Measurements from ENCODE around the gene OR13A1. TPM values are rescaled to one million over a fixed set of nuclear protein-coding genes. Genes with fewer than 3 reads are reported as not detected.
"Not testable (repeated sequence)": the region's sequence is repeated elsewhere in the genome, so short reads cannot be mapped to it uniquely, and the experiment has no call there.

The OR13A1 gene
- polyA plus RNA-seq, 3 donors: 0.04 to 0.08 TPM; not detected in 1

DNA sequence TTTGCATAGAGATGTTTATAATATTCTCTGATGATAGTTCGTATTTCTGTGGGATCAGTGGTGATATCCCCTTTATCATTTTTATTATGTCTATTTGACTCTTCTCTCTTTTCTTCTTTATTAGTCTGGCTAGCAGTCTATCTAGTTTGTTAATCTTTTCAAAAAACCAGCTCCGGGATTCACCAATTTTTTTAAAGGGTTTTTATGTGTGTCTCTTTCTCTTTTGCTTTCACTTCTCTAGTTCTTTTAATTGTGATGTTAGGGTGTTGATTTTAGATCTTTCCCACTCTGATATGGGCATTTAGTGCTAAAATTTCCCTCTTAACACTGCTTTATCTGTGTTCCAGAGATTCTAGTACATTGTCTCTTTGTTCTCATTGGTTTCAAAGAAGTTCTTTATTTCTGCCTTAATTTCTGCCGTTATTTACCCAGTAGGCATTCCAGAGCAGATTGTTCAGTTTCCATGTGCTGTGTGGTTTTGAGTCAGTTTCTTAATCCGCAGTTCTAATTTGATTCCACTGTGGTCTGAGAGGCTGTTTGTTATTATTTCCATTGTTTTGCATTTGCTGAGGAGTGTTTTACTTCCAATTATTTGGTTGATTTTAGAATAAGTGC lies 17.0 kb downstream of the OR13A1 start:
- WGBS, 3 donors: 65 to 82% (median 77%) methylated on average over 4 of the region's 4 CpGs

DNA sequence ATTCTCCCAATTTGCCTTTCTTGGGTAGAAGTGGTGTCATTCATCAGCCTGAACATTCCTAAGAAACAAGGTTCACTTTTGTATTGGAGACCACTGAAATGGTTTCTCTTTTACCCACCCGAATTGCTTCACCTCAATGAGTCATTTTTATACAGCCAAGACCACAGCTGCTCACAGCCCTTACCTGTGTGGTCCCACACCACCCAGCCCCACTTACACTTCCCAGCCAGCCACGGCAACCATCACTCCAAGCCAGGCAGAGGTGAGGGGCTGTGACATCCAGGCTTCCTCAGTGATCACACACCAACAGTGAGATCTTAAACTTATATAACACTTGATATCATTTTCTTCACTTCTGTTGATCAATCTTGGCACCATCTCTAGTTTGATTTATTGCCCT lies 20.7 kb downstream of the OR13A1 start:
- WGBS, 3 donors: 62 to 80% (median 64%) methylated on average over 2 of the region's 2 CpGs
- H3K27ac ChIP-seq (ENCODE audit: low read depth, low read length): no peak overlapping the region

More for the DNA sequence above, 17.0 kb downstream of the OR13A1 start:
- not testable (repeated sequence) for H3K27ac ChIP-seq (ENCODE audit: low read depth, low read length)

DNA sequence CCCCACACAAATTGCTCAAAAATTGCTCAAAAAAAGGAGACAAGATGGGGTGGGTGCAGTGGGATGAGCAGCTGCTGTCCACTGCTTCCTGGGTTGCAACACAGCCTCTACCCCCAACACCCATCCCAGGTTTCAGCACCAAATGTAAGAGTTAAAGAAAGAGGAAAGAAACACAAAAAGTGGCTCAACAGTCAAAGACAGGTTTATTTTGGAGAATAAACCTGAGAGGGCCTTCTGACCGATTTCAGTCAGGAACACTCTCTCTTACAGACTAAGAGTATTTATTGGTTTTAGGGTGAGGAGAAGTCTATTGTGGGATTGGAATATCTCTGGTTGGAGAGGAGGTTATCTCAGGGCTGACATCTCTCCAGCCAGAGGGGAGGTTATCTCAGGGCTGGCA lies 28.4 kb downstream of the OR13A1 start:
- no peak overlapping the region for H3K27ac ChIP-seq (ENCODE audit: low read depth, low read length)
- WGBS, 3 donors: 74 to 79% (median 76%) methylated on average over 1 of the region's 1 CpG

DNA sequence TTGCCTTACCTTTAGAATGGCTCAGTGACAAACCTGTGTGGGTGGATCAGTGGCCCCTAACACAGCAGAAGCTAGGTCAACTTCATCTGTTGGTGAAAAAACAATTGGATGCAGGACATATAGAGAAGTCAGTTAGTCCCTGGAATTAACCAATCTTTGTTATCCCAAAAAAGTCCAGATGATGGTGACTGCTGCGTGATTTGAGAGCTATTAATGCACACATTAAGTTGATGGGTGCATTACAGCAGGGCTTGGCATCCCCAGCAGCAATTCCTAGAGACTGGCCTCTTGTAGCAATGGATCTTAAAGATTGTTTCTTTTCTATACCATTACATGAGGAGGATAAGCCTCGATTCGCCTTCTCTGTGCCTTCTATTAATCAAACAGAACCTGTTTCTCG lies 33.3 kb downstream of the OR13A1 start:
- WGBS, 3 donors: 54 to 84% (median 55%) methylated on average over 4 of the region's 4 CpGs
- H3K27ac ChIP-seq (ENCODE audit: low read depth, low read length): no peak overlapping the region

- 22 to 26% (median 24%) methylated on average over 3 of the region's 3 CpGs for WGBS, 3 donors
- no peak overlapping the region for H3K27ac ChIP-seq (ENCODE audit: low read depth, low read length)
These were observed 35.2 kb downstream of the OR13A1 start for GRCh38 chr10:45280113-45280760.

- H3K27ac ChIP-seq (ENCODE audit: low read depth, low read length): no peak overlapping the region
- 43 to 68% (median 68%) methylated on average over 1 of the region's 1 CpG for WGBS, 3 donors
These were observed 35.7 kb downstream of the OR13A1 start for GRCh38 chr10:45279682-45280081.

- H3K27ac ChIP-seq (ENCODE audit: low read depth, low read length): no peak overlapping the region
These were observed 36.4 kb downstream of the OR13A1 start for GRCh38 chr10:45278860-45279498.

GRCh38 chr10:45276146-45276545 lies 39.3 kb downstream of the OR13A1 start:
- H3K27ac ChIP-seq (ENCODE audit: low read depth, low read length): not testable (repeated sequence)

More at GRCh38 chr10:45278860-45279498, 36.4 kb downstream of the OR13A1 start:
- WGBS, 3 donors: 61 to 82% (median 65%) methylated on average over 6 of the region's 6 CpGs

DNA sequence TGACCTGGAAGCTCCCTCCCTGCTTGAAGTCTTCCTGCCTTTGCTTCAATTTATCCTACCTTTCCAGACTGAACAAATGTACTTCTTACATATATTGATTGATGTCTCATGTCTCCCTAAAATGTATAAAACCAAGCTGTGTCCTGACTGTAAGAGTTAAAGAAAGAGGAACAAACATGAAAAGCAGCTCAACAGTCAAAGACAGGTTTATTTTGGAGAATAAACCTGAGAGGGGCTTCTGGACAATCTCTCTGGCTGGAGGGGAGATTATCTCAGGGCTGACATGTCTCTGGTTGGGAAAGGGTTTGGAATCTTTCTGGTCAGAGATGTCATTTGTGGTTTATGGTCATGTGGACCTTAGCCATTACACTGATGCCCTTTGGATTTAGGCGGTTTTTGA lies 41.0 kb downstream of the OR13A1 start:
- no peak overlapping the region for H3K27ac ChIP-seq (ENCODE audit: low read depth, low read length)
- 81 to 91% (median 91%) methylated on average over 1 of the region's 1 CpG for WGBS, 3 donors

DNA sequence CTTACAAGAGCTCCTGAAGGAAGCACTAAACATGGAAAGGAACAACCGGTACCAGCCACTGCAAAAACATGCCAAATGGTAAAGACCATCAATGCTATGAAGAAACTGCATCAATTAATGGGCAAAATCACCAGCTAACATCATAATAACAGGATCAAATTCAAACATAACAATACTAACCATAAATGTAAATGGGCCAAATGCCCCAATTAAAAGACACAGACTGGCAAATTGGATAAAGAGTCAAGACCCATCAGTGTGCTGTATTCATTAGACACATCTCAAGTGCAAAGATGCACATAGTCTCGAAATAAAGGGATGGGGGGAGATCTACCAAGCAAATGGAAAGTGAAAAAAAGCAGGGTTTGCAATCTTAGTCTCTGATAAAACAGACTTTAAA lies 47.6 kb downstream of the OR13A1 start:
- not testable (repeated sequence) for H3K27ac ChIP-seq (ENCODE audit: low read depth, low read length)
- WGBS, 3 donors: 67 to 74% (median 70%) methylated on average over 2 of the region's 2 CpGs

GRCh38 chr10:45265996-45266395 lies 49.4 kb downstream of the OR13A1 start:
- 31 to 83% (median 78%) methylated on average over 4 of the region's 4 CpGs for WGBS, 3 donors
- H3K27ac ChIP-seq (ENCODE audit: low read depth, low read length): no peak overlapping the region

GRCh38 chr10:45261946-45262345 lies 53.5 kb downstream of the OR13A1 start:
- WGBS, 3 donors: 37 to 73% (median 60%) methylated on average over 2 of the region's 2 CpGs
- H3K27ac ChIP-seq (ENCODE audit: low read depth, low read length): no peak overlapping the region

GRCh38 chr10:45261243-45261775 lies 54.1 kb downstream of the OR13A1 start:
- H3K27ac ChIP-seq (ENCODE audit: low read depth, low read length): no peak overlapping the region
- 70 to 81% (median 76%) methylated on average over 3 of the region's 3 CpGs for WGBS, 3 donors

GRCh38 chr10:45260635-45261034 lies 54.8 kb downstream of the OR13A1 start:
- WGBS, 3 donors: 52 to 69% (median 54%) methylated on average over 3 of the region's 3 CpGs
- not testable (repeated sequence) for H3K27ac ChIP-seq (ENCODE audit: low read depth, low read length)

DNA sequence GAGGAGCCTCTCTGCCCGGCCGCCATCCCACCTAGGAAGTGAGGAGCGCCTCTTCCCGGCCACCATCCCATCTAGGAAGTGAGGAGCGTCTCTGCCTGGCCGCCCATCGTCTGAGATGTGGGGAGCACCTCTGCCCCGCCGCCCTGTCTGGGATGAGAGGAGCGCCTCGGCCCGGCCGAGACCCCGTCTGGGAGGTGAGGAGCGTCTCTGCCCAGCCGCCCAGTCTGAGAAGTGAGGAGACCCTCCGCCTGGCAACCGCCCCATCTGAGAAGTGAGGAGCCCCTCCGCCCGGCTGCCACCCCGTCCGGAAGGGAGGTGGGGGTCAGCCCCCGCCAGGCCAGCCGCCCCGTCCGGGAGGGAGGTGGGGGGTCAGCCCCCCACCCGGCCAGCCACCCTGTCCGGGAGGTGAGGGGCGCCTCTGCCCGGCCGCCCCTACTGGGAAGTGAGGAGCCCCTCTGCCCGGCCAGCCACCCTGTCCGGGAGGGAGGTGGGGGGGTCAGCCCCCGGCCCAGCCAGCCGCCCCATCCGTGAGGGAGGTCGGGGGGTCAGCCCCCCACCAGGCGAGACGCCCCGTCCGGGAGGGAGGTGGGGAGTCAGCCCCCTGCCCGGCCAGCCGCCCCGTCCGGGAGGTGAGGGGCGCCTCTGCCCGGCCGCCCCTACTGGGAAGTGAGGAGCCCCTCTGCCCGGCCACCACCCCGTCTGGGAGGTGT lies 55.5 kb downstream of the OR13A1 start:
- 85 to 91% (median 85%) methylated on average over 19 to 43 of the region's 50 CpGs for WGBS, 3 donors
- not testable (repeated sequence) for H3K27ac ChIP-seq (ENCODE audit: low read depth, low read length)

- no peak overlapping the region for H3K27ac ChIP-seq (ENCODE audit: low read depth, low read length)
- 79 to 87% (median 82%) methylated on average over 2 of the region's 2 CpGs for WGBS, 3 donors
These were observed 57.8 kb downstream of the OR13A1 start for GRCh38 chr10:45257600-45257999.

GRCh38 chr10:45256246-45256645 lies 59.2 kb downstream of the OR13A1 start:
- no peak overlapping the region for H3K27ac ChIP-seq (ENCODE audit: low read depth, low read length)

DNA sequence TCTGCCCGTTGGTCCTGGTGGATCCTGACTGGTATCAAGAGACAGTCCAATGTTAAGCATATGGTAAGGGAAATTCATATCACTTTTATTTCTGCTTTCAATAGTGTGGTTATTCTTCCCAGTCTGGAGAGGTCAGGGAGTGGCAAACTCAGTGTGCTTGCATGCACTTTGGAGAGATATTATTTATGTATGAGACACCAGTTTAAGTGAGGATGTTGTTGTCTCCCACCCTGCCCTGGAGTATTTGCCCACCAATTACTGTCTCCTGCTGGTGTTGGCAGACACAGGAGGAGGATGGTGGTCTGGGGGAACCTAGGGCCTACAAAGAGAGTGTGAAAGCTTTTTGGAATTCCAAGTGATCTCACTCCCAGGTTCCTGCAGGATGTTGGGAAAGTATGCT lies 59.7 kb downstream of the OR13A1 start:
- H3K27ac ChIP-seq (ENCODE audit: low read depth, low read length): no peak overlapping the region
- WGBS, 3 donors: 79 to 89% (median 80%) methylated on average over 1 of the region's 1 CpG

- H3K27ac ChIP-seq (ENCODE audit: low read depth, low read length): no peak overlapping the region
These were observed 60.5 kb downstream of the OR13A1 start for GRCh38 chr10:45254892-45255291.

All from adipose tissue (tissue), 3 donors.